ENCODE data around the gene SLC16A11. TPM values are rescaled to one million over a fixed set of nuclear protein-coding genes. Genes with fewer than 3 reads are reported as not detected.

The SLC16A11 gene
- total RNA-seq, 4 donors from 2014 or later: 2.1 TPM; not detected in 3

DNA sequence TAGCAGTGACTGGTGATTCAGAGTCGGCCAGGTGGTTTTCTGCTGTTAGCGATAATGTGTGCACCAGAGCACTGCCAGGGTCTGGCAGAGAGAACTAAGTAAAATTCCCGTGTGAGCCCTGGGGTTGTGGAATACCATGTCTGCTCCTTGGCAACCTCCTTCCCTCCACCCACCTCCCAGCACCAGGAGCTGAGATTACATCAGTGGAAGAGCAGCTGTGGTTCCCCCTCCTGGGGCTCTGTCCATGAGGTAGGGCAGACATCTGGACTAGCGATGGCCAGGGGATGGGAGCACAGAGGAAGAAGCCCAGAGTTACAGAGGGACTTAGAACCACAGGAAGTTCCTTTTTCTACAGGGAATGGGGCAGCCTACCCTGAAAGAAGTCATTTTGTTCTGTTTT is 20.4 kb upstream of the SLC16A11 start:
- no peak for TF ChIP-seq CTCF (IDR thresholded peaks at IDR 0.05; ENCODE audit: low read depth)

- no peak for TF ChIP-seq CTCF (IDR thresholded peaks at IDR 0.05; ENCODE audit: low read depth)
These were observed 19.7 kb upstream of the SLC16A11 start for GRCh38 chr17:7063518-7064094.

DNA sequence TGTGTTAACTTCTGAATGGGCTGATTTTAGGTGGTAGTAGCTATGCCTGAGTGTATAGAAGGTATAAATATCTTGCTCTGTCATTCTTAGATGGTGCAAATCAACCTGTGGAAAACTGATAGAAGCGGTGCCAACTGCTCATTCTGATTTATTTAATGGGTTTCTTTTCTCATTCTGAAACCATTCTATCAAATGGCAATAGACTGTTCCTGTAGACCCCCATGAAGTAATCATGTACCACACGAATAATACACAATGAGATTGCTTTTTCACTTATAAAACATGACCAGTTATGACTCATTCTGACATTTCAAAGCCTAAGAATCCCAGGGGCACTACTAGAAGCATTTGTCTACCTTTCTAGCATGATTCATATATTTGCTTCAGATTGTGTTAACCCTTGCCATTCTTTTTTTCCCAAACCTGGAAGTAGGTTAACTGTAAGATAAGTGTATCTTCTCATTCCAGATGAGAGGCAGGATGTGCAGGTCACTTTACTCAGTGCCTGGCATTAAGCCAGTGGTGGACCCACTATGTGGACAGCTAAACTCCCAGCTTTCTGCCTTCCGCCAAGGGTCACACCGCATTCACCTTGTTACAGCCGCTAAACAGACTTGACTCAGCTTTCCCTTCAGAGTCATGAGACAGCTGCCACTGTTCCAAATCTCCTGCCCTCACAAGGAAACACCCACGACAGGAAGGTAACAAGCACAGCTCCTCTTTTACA is 16.4 kb upstream of the SLC16A11 start:
- TF ChIP-seq CTCF (IDR thresholded peaks at IDR 0.05; ENCODE audit: low read depth): no peak

DNA sequence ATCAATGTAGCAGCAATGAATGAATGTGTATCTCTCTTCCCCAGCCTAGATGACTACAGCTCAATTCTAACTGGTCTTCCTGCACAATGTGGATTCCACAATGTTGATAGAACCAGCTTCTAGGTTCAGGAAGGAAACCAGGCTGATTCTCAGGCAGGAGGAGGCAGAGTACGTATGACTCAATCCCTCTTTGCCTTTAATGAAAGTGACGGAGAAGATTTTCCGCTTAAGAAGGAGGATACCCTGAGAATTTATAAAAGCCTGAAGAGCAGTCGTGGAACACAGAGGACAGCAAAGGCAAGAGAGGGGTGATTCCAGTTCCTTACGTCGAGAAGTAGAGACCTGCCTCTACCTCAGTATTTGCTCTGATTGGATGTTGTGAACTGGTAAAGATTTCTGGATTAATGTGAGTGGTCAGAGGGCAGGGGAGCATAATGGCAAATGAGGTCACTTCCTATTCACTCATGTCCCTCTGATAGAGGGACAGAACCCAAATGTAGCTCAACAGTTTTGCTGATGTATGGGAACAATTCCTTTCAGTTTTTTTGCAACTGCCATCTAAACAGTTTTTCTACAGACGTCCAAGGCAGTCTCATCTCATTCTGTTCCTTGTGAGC is 15.0 kb upstream of the SLC16A11 start:
- TF ChIP-seq CTCF (IDR thresholded peaks at IDR 0.05; ENCODE audit: low read depth): no peak

GRCh38 chr17:7056386-7056785 is 12.5 kb upstream of the SLC16A11 start:
- no peak for TF ChIP-seq CTCF (IDR thresholded peaks at IDR 0.05; ENCODE audit: low read depth)

DNA sequence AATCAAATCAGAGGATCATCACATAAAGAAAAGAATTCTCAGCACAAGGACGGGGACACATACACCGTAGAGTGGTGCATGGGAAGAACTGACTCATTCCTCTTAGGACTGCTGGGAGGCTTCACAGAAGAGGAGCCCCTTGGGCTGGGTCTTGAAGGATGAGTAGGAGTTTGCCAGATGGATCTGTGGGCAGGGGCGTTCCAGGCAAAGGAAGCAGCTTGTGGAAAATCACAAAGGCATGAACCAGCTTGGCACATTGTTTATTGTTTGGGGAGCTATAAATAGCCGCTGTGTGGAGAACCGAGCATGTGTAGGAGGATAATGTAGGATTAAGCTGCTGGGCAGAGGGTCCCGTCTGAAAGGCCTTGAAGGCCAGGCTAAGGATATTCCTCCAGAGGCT is 5.1 kb upstream of the SLC16A11 start:
- TF ChIP-seq CTCF (IDR thresholded peaks at IDR 0.05; ENCODE audit: low read depth): no peak

- no peak for TF ChIP-seq CTCF (IDR thresholded peaks at IDR 0.05; ENCODE audit: low read depth)
These were observed 3.7 kb upstream of the SLC16A11 start for GRCh38 chr17:7047566-7047965.

Data from subcutaneous adipose tissue (tissue), 4 donors.